ENCODE measurements around the gene TBC1D17.

TBC1D17 gene

DNA sequence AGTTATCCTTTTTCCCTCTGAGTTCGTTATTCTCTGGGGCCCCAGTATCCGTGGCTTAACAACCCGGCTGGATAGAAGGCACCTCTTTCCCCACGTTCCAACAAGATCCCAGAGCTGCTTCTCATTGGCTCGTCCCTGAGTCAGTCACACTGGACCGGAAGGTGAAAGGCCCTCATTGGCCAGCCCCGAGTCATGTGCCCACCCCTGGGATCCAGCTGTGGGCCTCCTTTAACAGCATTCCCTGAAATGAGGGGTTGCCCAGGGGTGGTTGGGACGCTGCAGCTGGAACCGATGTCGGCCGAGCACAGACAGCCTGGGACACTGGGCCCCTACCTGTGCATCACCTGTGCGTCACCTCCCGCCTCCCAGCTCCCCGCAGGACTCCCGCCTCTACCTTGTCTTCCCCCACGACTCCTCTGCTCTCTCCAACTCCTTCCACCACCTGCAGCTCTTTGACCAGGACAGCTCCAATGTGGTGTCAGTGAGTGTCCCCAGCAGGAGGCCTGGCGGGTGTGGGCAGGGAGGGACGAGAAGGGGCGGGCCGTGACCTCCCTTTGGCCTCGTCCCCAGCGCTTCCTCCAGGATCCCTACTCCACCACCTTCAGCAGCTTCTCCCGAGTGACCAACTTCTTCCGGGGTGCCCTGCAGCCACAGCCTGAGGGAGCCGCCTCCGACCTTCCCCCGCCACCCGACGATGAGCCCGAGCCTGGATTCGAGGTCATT, 4.3 kb downstream of the TBC1D17 start:
- Histone ChIP-seq H3K36me3 (ENCODE audit: low read depth) (peaks cover 38% of the 10 kb centered on the region), H3K9me3 (ENCODE audit: severe bottlenecking) (no peaks in the 10 kb centered on the region), H3K4me1 (ENCODE audit: insufficient read depth, poor library complexity, severe bottlenecking) (no peaks in the 10 kb centered on the region), H3K27me3 (ENCODE audit: insufficient read depth, poor library complexity, severe bottlenecking) (no peaks in the 10 kb centered on the region), H3K4me3 (ENCODE audit: severe bottlenecking) (no peak overlapping the region), H3K27ac (ENCODE audit: poor library complexity, severe bottlenecking) (no peak overlapping the region)
- DNase-seq (ENCODE audit: low spot score) (no peak), ATAC-seq (ENCODE audit: low read depth) (no peak)
- TF ChIP-seq, protein P1, sequence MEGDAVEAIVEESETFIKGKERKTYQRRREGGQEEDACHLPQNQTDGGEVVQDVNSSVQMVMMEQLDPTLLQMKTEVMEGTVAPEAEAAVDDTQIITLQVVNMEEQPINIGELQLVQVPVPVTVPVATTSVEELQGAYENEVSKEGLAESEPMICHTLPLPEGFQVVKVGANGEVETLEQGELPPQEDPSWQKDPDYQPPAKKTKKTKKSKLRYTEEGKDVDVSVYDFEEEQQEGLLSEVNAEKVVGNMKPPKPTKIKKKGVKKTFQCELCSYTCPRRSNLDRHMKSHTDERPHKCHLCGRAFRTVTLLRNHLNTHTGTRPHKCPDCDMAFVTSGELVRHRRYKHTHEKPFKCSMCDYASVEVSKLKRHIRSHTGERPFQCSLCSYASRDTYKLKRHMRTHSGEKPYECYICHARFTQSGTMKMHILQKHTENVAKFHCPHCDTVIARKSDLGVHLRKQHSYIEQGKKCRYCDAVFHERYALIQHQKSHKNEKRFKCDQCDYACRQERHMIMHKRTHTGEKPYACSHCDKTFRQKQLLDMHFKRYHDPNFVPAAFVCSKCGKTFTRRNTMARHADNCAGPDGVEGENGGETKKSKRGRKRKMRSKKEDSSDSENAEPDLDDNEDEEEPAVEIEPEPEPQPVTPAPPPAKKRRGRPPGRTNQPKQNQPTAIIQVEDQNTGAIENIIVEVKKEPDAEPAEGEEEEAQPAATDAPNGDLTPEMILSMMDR (IDR thresholded peaks at IDR 0.05; ENCODE audit: poor library complexity, severe bottlenecking), result no peak

DNA sequence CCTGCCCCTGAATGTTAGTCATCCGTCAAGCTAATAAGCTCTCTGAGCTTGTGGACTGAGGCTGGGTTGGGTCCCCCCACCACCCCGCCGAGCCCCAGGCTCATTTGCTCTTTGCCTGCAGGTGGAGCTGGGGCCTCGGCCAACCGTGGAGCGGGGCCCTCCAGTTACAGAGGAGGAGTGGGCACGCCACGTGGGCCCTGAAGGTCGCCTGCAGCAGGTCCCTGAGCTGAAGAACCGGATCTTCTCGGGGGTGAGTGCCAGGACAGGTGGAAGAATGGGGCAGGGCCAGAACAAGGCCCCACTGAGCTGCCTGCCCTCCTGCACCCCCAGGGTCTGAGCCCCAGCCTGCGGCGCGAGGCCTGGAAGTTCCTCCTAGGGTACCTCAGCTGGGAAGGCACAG, 5.1 kb downstream of the TBC1D17 start:
- TF ChIP-seq, protein P1 (IDR thresholded peaks at IDR 0.05; ENCODE audit: poor library complexity, severe bottlenecking), result no peak
- ATAC-seq (ENCODE audit: low read depth) (no peak), DNase-seq (ENCODE audit: low spot score) (no peak)
- H3K4me3 ChIP-seq (ENCODE audit: severe bottlenecking), result no peak overlapping the region
- H3K36me3 ChIP-seq (ENCODE audit: low read depth), result peaks cover 38% of the 10 kb centered on the region
- no peak overlapping the region for H3K27ac ChIP-seq (ENCODE audit: poor library complexity, severe bottlenecking)
- no peaks in the 10 kb centered on the region for H3K9me3 ChIP-seq (ENCODE audit: severe bottlenecking)
- no peaks in the 10 kb centered on the region for H3K27me3 ChIP-seq (ENCODE audit: insufficient read depth, poor library complexity, severe bottlenecking)
- no peaks in the 10 kb centered on the region for H3K4me1 ChIP-seq (ENCODE audit: insufficient read depth, poor library complexity, severe bottlenecking)

DNA sequence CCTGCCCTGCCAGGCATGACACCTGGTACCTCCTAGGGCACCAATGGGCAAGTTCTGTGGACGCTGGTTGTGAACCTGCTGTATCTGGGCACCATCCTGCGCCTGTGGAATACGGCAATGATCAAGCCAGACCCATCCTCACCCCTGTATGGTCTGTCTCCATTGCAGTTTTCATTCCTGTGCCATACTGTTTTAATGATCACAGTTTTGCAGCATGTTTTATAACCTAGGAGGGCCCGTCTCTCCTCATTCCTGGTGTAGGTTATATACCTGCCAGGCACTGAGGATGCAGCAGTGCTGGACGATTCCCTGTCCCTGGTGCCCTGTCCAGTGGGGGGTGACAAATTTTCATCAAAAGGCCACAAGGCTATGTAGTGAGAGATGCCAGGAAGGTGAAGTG, 5.6 kb downstream of the TBC1D17 start:
- peaks cover 38% of the 10 kb centered on the region for H3K36me3 ChIP-seq (ENCODE audit: low read depth)
- TF ChIP-seq, protein P1 (IDR thresholded peaks at IDR 0.05; ENCODE audit: poor library complexity, severe bottlenecking), result no peak
- H3K4me1 ChIP-seq (ENCODE audit: insufficient read depth, poor library complexity, severe bottlenecking), result no peaks in the 10 kb centered on the region
- ATAC-seq (ENCODE audit: low read depth) (no peak), DNase-seq (ENCODE audit: low spot score) (no peak)
- H3K27ac ChIP-seq (ENCODE audit: poor library complexity, severe bottlenecking), result no peak overlapping the region
- H3K4me3 ChIP-seq (ENCODE audit: severe bottlenecking), result no peak overlapping the region
- H3K9me3 ChIP-seq (ENCODE audit: severe bottlenecking), result no peaks in the 10 kb centered on the region
- no peaks in the 10 kb centered on the region for H3K27me3 ChIP-seq (ENCODE audit: insufficient read depth, poor library complexity, severe bottlenecking)

DNA sequence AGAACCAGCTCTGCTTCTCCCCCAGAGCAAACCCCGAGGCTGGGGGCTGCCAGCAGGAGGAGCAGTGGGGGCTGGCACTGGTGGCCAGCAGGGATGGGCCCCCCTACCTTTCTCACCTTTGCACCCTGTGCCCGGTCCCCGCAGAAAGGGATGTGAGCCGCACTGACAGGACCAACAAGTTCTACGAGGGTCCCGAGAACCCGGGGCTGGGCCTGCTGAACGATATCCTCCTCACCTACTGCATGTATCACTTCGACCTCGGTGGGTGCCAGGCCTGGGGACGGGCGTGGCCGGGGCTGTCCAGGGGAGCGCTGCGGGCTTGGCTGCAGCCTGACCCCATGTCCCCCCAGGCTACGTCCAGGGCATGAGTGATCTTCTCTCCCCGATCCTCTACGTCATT, 6.6 kb downstream of the TBC1D17 start:
- Histone ChIP-seq H3K9me3 (ENCODE audit: severe bottlenecking) (no peaks in the 10 kb centered on the region), H3K36me3 (ENCODE audit: low read depth) (peaks cover 38% of the 10 kb centered on the region), H3K4me1 (ENCODE audit: insufficient read depth, poor library complexity, severe bottlenecking) (no peaks in the 10 kb centered on the region), H3K4me3 (ENCODE audit: severe bottlenecking) (no peak overlapping the region), H3K27me3 (ENCODE audit: insufficient read depth, poor library complexity, severe bottlenecking) (no peaks in the 10 kb centered on the region), H3K27ac (ENCODE audit: poor library complexity, severe bottlenecking) (no peak overlapping the region)
- TF ChIP-seq, protein P1 (IDR thresholded peaks at IDR 0.05; ENCODE audit: poor library complexity, severe bottlenecking), result no peak
- no peak for DNase-seq (ENCODE audit: low spot score)
- no peak for ATAC-seq (ENCODE audit: low read depth)

DNA sequence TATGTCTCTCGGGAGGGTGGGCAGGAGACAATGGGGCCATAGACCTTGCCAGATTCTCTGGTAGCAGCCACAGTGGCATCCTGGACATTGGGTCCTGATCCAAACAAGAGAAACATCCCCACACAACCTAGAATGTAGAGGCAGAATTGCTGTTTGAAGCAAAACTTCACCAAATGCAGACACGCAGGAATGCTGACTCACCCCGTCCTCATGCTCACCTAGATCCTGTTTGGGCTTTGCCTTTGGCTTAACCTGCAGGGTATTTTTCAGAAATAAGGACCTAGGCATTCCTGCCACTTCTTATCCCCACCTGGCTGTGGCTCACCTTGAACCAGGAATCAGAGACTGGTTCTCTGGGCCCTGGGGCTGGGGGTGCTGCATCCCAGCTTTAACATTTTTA, 7.3 kb downstream of the TBC1D17 start:
- Histone ChIP-seq H3K36me3 (ENCODE audit: low read depth) (peaks cover 38% of the 10 kb centered on the region), H3K27me3 (ENCODE audit: insufficient read depth, poor library complexity, severe bottlenecking) (no peaks in the 10 kb centered on the region), H3K4me1 (ENCODE audit: insufficient read depth, poor library complexity, severe bottlenecking) (no peaks in the 10 kb centered on the region), H3K4me3 (ENCODE audit: severe bottlenecking) (no peak overlapping the region), H3K9me3 (ENCODE audit: severe bottlenecking) (no peaks in the 10 kb centered on the region), H3K27ac (ENCODE audit: poor library complexity, severe bottlenecking) (no peak overlapping the region)
- DNase-seq (ENCODE audit: low spot score) (no peak), ATAC-seq (ENCODE audit: low read depth) (no peak)
- TF ChIP-seq, protein P1 (IDR thresholded peaks at IDR 0.05; ENCODE audit: poor library complexity, severe bottlenecking), result no peak
